Epithelial cell of esophagus (primary cell): Measurements from ENCODE around the gene RPS14.

Experiments used
- DNase-seq: peaks from one replicate; pipeline ENCODE4 v3.0.0; 2010; ENCODE audit warnings: low read depth
- H3K4me3 ChIP-seq: 2 replicates; pipeline ENCODE4 v1.5.1; 2011; ENCODE audit warnings: mild to moderate bottlenecking, low read length, control low read depth
- CTCF ChIP-seq: IDR thresholded peaks from 2 replicates; pipeline ENCODE4 v1.5.1; 2011; ENCODE audit warnings: low read depth, mild to moderate bottlenecking, low read length, control low read depth, inconsistent platforms; ENCODE audit not compliant: insufficient read depth; ENCODE audit errors: missing control alignments

RPS14 gene

GRCh38 chr5:150408231-150408943 is 41.2 kb downstream of the RPS14 start:
- H3K4me3 ChIP-seq = no peak overlapping the region
- no peak for TF ChIP-seq CTCF
- DNase-seq = no peak

GRCh38 chr5:150407096-150407720 is 42.3 kb downstream of the RPS14 start:
- TF ChIP-seq CTCF = no peak
- no peak for DNase-seq
- no peak overlapping the region for H3K4me3 ChIP-seq

- no peak for DNase-seq
- no peak for TF ChIP-seq CTCF
- no peak overlapping the region for H3K4me3 ChIP-seq
These were observed 42.8 kb downstream of the RPS14 start for GRCh38 chr5:150406723-150407095.

- DNase-seq = no peak
- TF ChIP-seq CTCF = no peak
- no peak overlapping the region for H3K4me3 ChIP-seq
These were observed 43.3 kb downstream of the RPS14 start for GRCh38 chr5:150406103-150406722.

- H3K4me3 ChIP-seq = no peak overlapping the region
- no peak for TF ChIP-seq CTCF
- no peak for DNase-seq
These were observed 44.4 kb downstream of the RPS14 start for GRCh38 chr5:150404941-150405816.

- no peak for DNase-seq
- no peak overlapping the region for H3K4me3 ChIP-seq
- TF ChIP-seq CTCF = no peak
These were observed 45.0 kb downstream of the RPS14 start for GRCh38 chr5:150404535-150404934.
